Activated T-cell treated with anti-CD3 and anti-CD28 coated beads for 24 hours (primary cell): ENCODE data around the gene MIX23.

Experiments used
- DNase-seq: peaks from one replicate; pipeline ENCODE4 v3.0.0-alpha.2; 2020; ENCODE audit warnings: low read depth

Gene MIX23

GRCh38 chr3:122351612-122352011 lies 31.4 kb downstream of the MIX23 start:
- DNase-seq, result no peak

GRCh38 chr3:122350814-122351418 lies 32.1 kb downstream of the MIX23 start:
- no peak for DNase-seq

- no peak for DNase-seq
These were observed 33.9 kb downstream of the MIX23 start for GRCh38 chr3:122349171-122349570.

- DNase-seq, result no peak
These were observed 39.4 kb downstream of the MIX23 start for GRCh38 chr3:122343654-122344053.

- no peak for DNase-seq
These were observed 40.2 kb downstream of the MIX23 start for GRCh38 chr3:122342803-122343202.

GRCh38 chr3:122332551-122332950 lies 50.5 kb downstream of the MIX23 start:
- DNase-seq, result no peak

GRCh38 chr3:122331886-122332285 lies 51.1 kb downstream of the MIX23 start:
- DNase-seq, result no peak

- DNase-seq, result no peak
These were observed 57.3 kb downstream of the MIX23 start for GRCh38 chr3:122325769-122326168.

GRCh38 chr3:122324871-122325323 lies 58.1 kb downstream of the MIX23 start, which contains the start of gene CSTA:
Gene CSTA (plus strand): TSS chr3:122325248. CDS start chr3:122325293, 45 bp downstream.
- no peak for DNase-seq

- no peak for DNase-seq
These were observed 60.6 kb downstream of the MIX23 start for GRCh38 chr3:122322095-122323075.

GRCh38 chr3:122318620-122319019 lies 64.4 kb downstream of the MIX23 start:
- DNase-seq, result no peak

- DNase-seq, result no peak
These were observed 66.7 kb downstream of the MIX23 start for GRCh38 chr3:122316368-122316767.

GRCh38 chr3:122315619-122316018 lies 67.4 kb downstream of the MIX23 start:
- DNase-seq, result no peak

- DNase-seq, result no peak
These were observed 68.7 kb downstream of the MIX23 start for GRCh38 chr3:122314228-122314876.

GRCh38 chr3:122313281-122313680 lies 69.8 kb downstream of the MIX23 start:
- no peak for DNase-seq

- no peak for DNase-seq
These were observed 70.2 kb downstream of the MIX23 start for GRCh38 chr3:122312826-122313225.

GRCh38 chr3:122310361-122310760 lies 72.7 kb downstream of the MIX23 start:
- no peak for DNase-seq
